Measurements from ENCODE around the gene OSR1. TPM values are rescaled to one million over a fixed set of nuclear protein-coding genes. Genes with fewer than 3 reads are reported as not detected.

OSR1 gene
- total and polyA plus RNA-seq, 9 of the 15 experiments (the other 6 are each of a cell fraction or from before 2014, with no cell fraction given): not detected

DNA sequence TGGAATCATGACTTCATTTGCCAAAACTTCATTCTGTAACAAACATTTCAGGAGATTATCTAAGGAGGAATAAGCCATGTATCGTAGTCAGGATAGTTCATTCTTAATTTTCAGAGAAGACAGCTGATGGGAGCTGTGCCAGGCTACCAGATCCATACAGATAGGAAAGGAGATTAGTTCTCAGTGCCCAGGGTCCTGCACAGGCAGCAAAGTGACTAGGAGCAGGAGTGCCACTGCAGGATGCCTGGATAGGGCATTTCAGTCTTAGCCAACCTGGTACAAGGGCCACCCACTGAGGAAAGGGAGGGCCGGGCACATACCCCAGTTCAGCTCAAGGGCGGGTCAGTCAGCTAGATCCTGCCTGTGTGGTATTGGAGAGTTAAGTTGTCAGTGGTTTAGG, 6.7 kb upstream of the OSR1 start:
- ATAC-seq (no peak), DNase-seq (ENCODE audit: extremely low read depth in 1 of 4, low spot score in 3 of 4) (no peak), FAIRE-seq (no peak)
- Histone ChIP-seq H3K4me1 (replicated peaks in 1 of 2; ENCODE audit: control insufficient read depth in 2 of 2, insufficient read depth in 2 of 2, low read length in 2 of 2) (peaks cover 0 to 6% of the 10 kb centered on the region in 2 experiments; a peak in 1 of 5 replicates), H3K4me2 (ENCODE audit: insufficient read depth, low read length) (no peak overlapping the region), H3K36me3 (ENCODE audit: control insufficient read depth, insufficient read depth, low read length) (no peaks in the 10 kb centered on the region), H3K9me3 (replicated peaks; ENCODE audit: control insufficient read depth, insufficient read depth, low read depth, low read length) (no peaks in the 10 kb centered on the region), H3K27me3 (ENCODE audit: control insufficient read depth in 2 of 2, insufficient read depth in 2 of 2, low read length in 2 of 2) (peaks cover 9 to 23% of the 10 kb centered on the region in 2 experiments; a peak in 4 of 5 replicates), H3K9me1 (ENCODE audit: control insufficient read depth, insufficient read depth, low read length) (no peaks in the 10 kb centered on the region), H3K4me3 (no peak overlapping the region), H3K79me2 (ENCODE audit: control insufficient read depth, insufficient read depth, low read length) (no peaks in the 10 kb centered on the region), H3K9ac (ENCODE audit: insufficient read depth in 1 of 2, low read depth in 2 of 2, low read length in 2 of 2) (no peak overlapping the region), H2AFZ (ENCODE audit: low read depth, low read length) (no peak overlapping the region), H3K27ac (ENCODE audit: extremely low read depth, low read depth, low read length) (no peak overlapping the region), H4K20me1 (replicated peaks; ENCODE audit: control insufficient read depth, insufficient read depth, low read length) (no peaks in the 10 kb centered on the region)
- WGBS (ENCODE audit: insufficient coverage, low coverage, missing lambda C conversion rate): 0% methylated on average over 3 of the region's 3 CpGs
- BruUV-seq (replicated peaks): no TSS peak
- intact Hi-C loops (cut with micrococcal nuclease): loop anchor here (10.0 kb wide), 2 partner anchors 300 to 370 kb away; no protein-coding TSS in a partner anchor
- TF ChIP-seq PML (IDR thresholded peaks at IDR 0.05; ENCODE audit: low read length) (no peak), IFI16 (CRISPR knock-in tag; IDR thresholded peaks at IDR 0.05) (no peak), ZNF12 (CRISPR knock-in tag; IDR thresholded peaks at IDR 0.05) (no peak), SRSF7 (optimal IDR thresholded peaks at IDR 0.05; ENCODE audit: low read depth, low read length) (no peak), NFE2L1 (tag; IDR thresholded peaks at IDR 0.05; ENCODE audit: borderline replicate concordance, low read depth) (no peak), SIX5 (IDR thresholded peaks at IDR 0.05; ENCODE audit: borderline replicate concordance in 1 of 2, insufficient read depth in 1 of 2, low read depth in 1 of 2, low read length in 2 of 2) (no peak), CREM (IDR thresholded peaks at IDR 0.05; ENCODE audit: low read depth) (no peak)
- in situ Hi-C loops (cut with MboI): loop anchor here (5.0 to 25.0 kb wide), 2 partner anchors 833 to 928 kb away; no protein-coding TSS in a partner anchor
- POLR2A ChIA-PET: no interaction called here
- CTCF ChIA-PET (ENCODE audit: low intra/inter-chr PET ratio): no interaction called here
